T1000 (cell line): ENCODE data around the gene DGKG.

ENCODE experiments used
- DNase-seq: peaks from one replicate; lab custom pipeline; 2025; ENCODE audit warnings: mixed read lengths; lab: John Stamatoyannopoulos, UW

Gene DGKG

GRCh38 chr3:186318135-186318534, 43.9 kb downstream of the DGKG start:
- DNase-seq: no peak

GRCh38 chr3:186317478-186317877, 44.6 kb downstream of the DGKG start:
- DNase-seq: no peak

DNA sequence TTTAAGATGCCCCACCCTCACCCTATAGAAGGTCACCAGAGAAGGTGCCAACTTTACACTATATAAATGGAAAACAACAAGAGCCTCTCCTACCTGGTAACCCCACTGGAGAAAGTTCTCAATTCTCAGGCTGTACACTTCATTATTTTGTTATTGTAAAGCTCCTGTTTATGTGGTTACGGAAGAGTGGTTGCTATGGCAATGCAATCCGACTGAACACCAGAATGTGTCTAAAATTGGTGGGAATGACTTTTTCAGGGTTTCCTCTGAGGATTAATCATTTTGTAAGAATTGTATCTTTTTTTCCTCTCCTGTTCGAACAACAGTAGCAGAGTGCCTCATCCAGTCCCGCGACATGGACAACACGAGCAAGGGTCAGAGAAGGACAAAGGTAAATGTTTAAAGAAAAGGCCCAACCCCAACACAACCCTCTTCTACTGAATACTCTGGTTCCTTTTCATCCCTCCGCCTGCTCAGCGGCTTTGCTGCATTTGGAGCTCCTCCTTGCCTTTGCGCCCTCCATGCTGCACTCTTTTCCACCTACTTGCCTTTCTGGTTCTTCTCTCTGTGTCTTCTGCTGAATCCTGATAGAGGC, 45.3 kb downstream of the DGKG start:
- no peak for DNase-seq

DNA sequence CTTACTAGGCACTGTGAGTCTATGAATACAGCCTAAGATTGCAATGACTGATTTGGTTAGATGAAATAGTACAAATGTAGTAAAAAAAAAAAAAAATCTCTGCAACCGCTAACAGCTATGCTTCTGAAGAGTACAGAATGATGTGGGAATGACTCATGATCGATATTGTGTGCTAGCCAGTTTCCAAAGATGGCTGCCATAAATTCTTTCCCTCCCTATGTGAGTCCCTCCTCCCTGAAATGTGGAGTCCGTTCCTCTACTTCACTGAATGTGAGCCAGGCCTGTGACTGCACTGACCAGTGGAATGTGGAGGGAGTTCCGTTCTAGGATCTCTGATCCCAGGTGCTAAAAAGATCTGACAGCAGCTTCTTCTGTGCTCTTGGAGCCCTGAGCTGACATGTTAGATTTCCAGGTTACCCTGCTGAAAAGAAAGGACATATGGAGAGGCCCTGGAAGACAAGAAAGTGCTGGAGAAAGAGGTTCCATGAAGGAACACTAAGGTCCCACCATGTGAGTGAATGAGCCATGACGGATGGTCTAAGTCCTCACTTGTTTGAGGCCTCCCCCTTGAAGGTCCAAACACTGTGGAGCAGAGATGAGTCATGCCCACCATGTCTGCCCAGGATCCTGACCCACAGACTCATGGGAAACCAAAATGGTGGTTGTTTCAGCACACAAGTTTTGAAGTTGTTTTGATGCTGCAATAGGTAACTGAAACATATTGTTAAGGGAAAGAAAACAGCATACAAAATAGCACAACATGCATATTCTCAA, 46.3 kb downstream of the DGKG start:
- no peak for DNase-seq

- no peak for DNase-seq
These were observed 47.1 kb downstream of the DGKG start for GRCh38 chr3:186314896-186315295.

DNA sequence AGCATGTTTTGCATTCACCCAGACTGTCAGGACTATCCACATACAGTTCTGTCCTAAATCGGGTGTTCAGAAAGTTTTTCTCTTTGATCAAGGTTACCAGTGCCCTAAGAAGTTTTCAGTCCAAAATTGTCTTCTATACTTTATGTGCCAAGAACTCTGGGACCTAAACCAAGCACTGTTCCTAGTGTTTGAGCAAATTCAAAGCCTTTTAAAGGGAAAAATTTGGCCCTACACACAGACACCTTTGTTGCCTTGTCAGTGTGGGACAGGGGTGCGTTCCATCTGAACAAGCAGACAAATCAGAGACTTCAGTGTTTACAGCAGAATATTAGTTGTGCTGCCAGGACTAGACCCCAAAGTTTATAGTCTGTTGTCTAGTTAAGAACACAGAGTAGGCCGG, 50.6 kb downstream of the DGKG start:
- no peak for DNase-seq

GRCh38 chr3:186308549-186308948, 53.5 kb downstream of the DGKG start:
- no peak for DNase-seq

DNA sequence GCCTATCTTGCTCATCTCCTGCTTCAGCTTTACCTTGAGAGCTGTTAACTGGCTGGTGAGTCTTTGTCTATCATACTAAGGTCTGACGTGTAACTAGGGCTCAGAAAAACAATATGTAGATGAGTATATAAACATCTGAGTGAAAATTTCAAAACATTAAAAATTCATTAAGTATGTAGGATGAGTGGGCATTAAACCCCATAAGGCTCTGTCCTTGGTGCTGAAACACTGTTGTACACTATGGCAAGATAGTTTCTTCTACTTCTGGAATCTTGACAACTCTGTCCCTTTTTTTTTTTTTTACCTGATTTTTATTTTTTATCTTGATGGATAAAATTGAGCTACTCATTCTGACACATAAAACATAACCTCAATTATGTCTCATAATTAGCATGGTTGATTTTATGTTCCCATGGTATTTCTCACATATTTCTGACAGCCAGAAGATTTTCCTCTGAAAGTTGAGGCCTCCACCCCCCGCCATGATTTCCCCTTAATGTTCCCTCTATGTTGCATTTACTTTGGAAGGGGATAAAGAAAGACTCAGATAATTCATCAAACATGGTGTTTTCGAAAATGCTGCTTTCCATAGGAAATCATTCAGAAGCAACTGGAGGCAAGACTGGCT, 54.3 kb downstream of the DGKG start:
- no peak for DNase-seq

- no peak for DNase-seq
These were observed 56.7 kb downstream of the DGKG start for GRCh38 chr3:186305286-186305685.

GRCh38 chr3:186303965-186304364, 58.1 kb downstream of the DGKG start:
- no peak for DNase-seq

DNA sequence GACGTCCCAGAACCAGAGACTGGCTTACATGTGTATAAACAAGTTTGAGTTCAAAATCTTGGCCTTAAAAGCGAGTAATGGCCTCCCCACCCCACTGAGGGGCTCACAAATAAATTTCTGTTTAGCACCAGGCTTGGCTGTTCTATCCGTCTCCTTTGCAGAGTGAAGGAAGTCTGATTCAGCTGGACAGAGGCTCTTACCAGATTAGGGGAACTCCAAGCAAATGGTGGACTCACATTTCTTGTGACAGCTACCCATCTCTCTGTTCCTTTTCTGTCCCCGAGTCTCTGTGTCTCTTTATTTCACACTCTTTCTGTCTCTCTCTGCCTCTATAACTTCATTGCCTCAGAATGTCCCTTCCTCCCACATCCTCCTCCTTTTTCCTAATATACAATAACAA, 62.7 kb downstream of the DGKG start:
- DNase-seq: no peak

DNA sequence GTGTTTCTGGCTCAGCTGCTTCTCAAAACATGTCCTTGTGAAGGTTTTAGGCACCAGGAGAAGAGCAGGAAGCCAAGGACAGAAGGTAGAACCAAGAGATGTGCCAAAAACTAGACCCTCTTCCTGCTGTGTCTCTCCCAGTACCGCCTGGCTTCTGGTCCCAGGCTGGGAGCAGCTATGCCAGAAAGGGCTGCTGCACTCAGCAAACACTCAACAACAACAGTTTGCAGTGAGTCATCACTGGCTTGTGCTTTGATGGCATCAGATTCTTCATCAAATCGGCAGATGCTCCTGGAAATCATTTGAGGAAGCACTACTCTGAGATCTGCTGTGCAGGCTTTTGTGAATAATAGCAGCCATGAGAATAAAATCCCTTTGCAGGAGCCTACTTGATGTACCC, 63.2 kb downstream of the DGKG start:
- no peak for DNase-seq

DNA sequence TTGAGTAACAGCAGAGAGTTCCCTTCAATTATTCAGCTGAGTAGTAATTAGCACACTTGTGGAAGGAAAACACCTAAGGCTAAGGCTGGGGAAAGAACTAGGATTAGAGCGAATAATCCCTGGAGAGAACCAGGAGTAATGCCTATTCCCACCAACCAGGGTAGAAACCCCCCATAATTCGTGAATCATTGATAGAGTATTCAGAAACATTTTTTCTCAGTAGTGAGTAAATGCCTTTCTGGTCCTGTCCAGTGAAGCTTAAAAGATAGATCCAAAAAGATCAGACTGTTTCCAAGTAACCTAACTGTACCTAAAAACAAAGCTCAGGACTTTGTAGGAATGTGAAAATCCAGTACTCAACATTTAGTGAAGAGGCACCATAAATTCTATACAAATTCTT, 71.2 kb downstream of the DGKG start:
- no peak for DNase-seq

GRCh38 chr3:186287711-186288110, 74.3 kb downstream of the DGKG start:
- no peak for DNase-seq

- no peak for DNase-seq
These were observed 75.9 kb downstream of the DGKG start for GRCh38 chr3:186286114-186286513.

GRCh38 chr3:186284661-186285060, 77.4 kb downstream of the DGKG start:
- DNase-seq: no peak

DNA sequence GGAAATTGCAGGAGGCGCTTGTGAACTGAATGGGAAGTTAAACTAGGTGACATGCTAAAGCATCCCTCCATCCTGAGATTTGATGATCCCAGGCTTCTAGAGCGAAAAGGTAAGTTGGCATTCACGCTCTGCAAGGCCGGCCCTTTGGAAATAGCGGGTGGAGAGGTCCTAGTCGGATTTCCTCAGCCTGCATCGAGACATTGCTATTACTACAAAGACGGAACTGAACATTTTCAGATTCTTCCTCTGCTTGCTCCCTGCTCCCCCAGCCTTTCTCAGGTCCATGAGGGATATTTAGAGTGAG, 77.7 kb downstream of the DGKG start:
- DNase-seq: no peak

DNA sequence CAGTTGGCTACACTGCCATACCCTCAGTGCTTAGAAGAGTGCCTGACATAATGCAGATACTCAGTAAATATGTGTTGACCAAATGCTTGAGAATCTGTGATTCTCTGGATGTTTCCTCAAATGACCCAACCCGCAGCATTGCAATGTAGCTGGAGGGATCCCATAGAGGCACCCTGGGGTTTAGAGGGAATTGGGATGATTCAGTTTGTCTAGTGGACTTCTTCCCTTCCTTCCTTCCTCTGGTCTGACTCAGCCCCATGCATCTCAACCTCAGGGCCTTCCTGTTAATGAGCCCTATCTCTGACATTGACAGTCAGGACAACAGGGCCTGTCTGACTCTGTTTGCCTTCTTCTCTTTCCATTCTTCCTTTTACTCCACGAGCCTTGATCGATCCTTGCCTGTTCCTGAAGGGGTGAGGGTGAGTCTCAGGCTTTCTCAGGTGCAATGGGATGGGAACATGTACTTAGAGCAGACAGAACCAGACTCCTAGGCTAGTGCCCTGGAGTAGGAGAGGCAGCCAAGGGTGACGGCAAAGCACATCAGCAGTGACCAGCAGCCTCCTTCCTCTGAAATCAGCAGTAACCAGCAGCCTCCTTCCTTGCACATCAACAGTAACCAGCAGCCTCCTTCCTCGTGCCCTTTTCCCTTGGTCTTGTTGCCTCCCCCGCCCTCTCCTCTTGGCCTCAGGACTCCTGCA, 78.2 kb downstream of the DGKG start:
- DNase-seq: no peak

- DNase-seq: no peak
These were observed 78.9 kb downstream of the DGKG start for GRCh38 chr3:186283096-186283495.

- no peak for DNase-seq
These were observed 80.9 kb downstream of the DGKG start for GRCh38 chr3:186281176-186281575.

- no peak for DNase-seq
These were observed 81.3 kb downstream of the DGKG start for GRCh38 chr3:186280737-186281136.

DNA sequence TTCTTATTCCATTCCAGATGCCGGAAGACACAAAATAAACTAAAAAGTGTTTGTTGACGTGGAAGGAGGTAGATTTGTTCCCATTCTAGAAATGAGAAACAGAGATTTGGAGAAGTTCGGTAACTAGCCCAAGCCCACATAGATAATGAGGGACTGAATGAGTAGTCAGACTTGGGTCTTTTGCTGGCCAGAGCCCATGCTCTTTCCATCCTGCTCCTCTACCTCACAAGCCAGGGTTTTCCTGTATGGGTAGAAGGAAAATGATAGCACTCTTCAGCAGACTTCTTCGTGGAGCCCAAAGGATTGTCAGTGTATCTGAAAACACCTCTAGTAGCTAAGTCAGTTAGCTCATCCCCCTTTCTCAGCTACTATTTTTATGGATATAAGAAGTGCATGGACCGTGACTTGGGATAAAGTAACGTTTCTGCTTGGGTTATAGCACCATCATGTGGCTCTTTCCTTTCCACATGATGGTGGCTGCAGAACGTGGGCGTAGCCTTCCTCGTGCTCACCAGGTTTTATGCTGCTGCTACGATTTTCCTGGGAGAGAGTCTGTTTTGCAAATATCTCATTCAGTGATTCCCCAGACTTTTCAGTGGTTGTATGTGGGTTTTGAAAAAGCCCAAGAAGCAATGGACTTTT, 84.6 kb downstream of the DGKG start:
- no peak for DNase-seq

GRCh38 chr3:186275436-186275835, 86.6 kb downstream of the DGKG start:
- DNase-seq: no peak
